ENCODE results near the gene FGFR2.
A peak's percentile ranks its signal among the peaks of the same experiment; 100 is the strongest.
"Not testable (repeated sequence)": the region's sequence is repeated elsewhere in the genome, so short reads cannot be mapped to it uniquely, and the experiment has no call there.

The FGFR2 gene

GRCh38 chr10:121522831-121523230, 75.4 kb downstream of the FGFR2 start:
- DNase-seq = no peak

GRCh38 chr10:121521794-121522556, 76.3 kb downstream of the FGFR2 start:
- no peak for DNase-seq

GRCh38 chr10:121520526-121520925, 77.7 kb downstream of the FGFR2 start:
- not testable (repeated sequence) for DNase-seq

GRCh38 chr10:121519901-121520493, 78.2 kb downstream of the FGFR2 start:
- no peak for DNase-seq

- no peak for DNase-seq
These were observed 78.8 kb downstream of the FGFR2 start for GRCh38 chr10:121519411-121519810.

GRCh38 chr10:121518333-121518732, 79.9 kb downstream of the FGFR2 start:
- DNase-seq = no peak

GRCh38 chr10:121516093-121516865, 82.0 kb downstream of the FGFR2 start:
- DNase-seq = no peak

GRCh38 chr10:121514141-121514865, 83.9 kb downstream of the FGFR2 start:
- no peak for DNase-seq

GRCh38 chr10:121511943-121512342, 86.3 kb downstream of the FGFR2 start:
- DNase-seq = no peak

GRCh38 chr10:121511460-121511859, 86.8 kb downstream of the FGFR2 start:
- no peak for DNase-seq

- DNase-seq = peak; percentile 44
These were observed 88.0 kb downstream of the FGFR2 start for GRCh38 chr10:121510201-121510771.

- no peak for DNase-seq
These were observed 88.4 kb downstream of the FGFR2 start for GRCh38 chr10:121509796-121510195.

- no peak for DNase-seq
These were observed 89.1 kb downstream of the FGFR2 start for GRCh38 chr10:121509112-121509511.

GRCh38 chr10:121503587-121504051, 94.6 kb downstream of the FGFR2 start:
- no peak for DNase-seq

- DNase-seq = no peak
These were observed 96.4 kb downstream of the FGFR2 start for GRCh38 chr10:121501796-121502195.

GRCh38 chr10:121500701-121501332, 97.4 kb downstream of the FGFR2 start:
- peak; percentile 50 for DNase-seq

GRCh38 chr10:121497513-121498470, 100.5 kb downstream of the FGFR2 start:
- DNase-seq = no peak

- no peak for DNase-seq
These were observed 102.5 kb downstream of the FGFR2 start for GRCh38 chr10:121495719-121496118.

GRCh38 chr10:121494296-121494695, 103.9 kb downstream of the FGFR2 start:
- DNase-seq = no peak

- no peak for DNase-seq
These were observed 104.7 kb downstream of the FGFR2 start for GRCh38 chr10:121493521-121493920.

All from right kidney (tissue), 1 donor.